GM21723 (cell line): Measurements from ENCODE around the gene TTLL8.

Source experiments
- ATAC-seq: cut with Tn5 transposase; IDR thresholded peaks from one replicate; pipeline ENCODE4 v1.9.1; 2021; ENCODE audit warnings: mild to moderate bottlenecking, moderate library complexity; ENCODE audit not compliant: unreplicated experiment

Gene TTLL8

GRCh38 chr22:50022171-50022819, 35.8 kb downstream of the TTLL8 start:
- no peak for ATAC-seq

- no peak for ATAC-seq
Measured at GRCh38 chr22:50020606-50021005, 37.5 kb downstream of the TTLL8 start.

GRCh38 chr22:50019316-50019715, 38.8 kb downstream of the TTLL8 start:
- ATAC-seq, result no peak

GRCh38 chr22:50018608-50019285, 39.4 kb downstream of the TTLL8 start:
- ATAC-seq, result no peak

- no peak for ATAC-seq
Measured at GRCh38 chr22:50017701-50018224, 40.3 kb downstream of the TTLL8 start.

GRCh38 chr22:50016988-50017700, 41.0 kb downstream of the TTLL8 start:
- peak; percentile 62 for ATAC-seq

- peak; percentile 16 for ATAC-seq
Measured at GRCh38 chr22:50016308-50016987, 41.6 kb downstream of the TTLL8 start.

GRCh38 chr22:50015451-50016307, 42.4 kb downstream of the TTLL8 start:
- no peak for ATAC-seq

GRCh38 chr22:50014655-50015401, 43.3 kb downstream of the TTLL8 start:
- no peak for ATAC-seq

- ATAC-seq, result no peak
Measured at GRCh38 chr22:50014053-50014501, 44.0 kb downstream of the TTLL8 start.

GRCh38 chr22:50012211-50013181, 45.6 kb downstream of the TTLL8 start, which contains the start of gene IL17REL:
TSS of gene IL17REL (minus strand) at chr22:50012765. CDS start at chr22:50012646, 119 bp downstream.
- no peak for ATAC-seq

- no peak for ATAC-seq
Measured at GRCh38 chr22:50011447-50012210, 46.5 kb downstream of the TTLL8 start.

- no peak for ATAC-seq
Measured at GRCh38 chr22:50010676-50011446, 47.2 kb downstream of the TTLL8 start.

- no peak for ATAC-seq
Measured at GRCh38 chr22:50009765-50010675, 48.1 kb downstream of the TTLL8 start.

- ATAC-seq, result no peak
Measured at GRCh38 chr22:50009251-50009650, 48.8 kb downstream of the TTLL8 start.
